GM12892 (cell line): Measurements from ENCODE around the gene ACP3.
"Not testable (repeated sequence)": the region's sequence is repeated elsewhere in the genome, so short reads cannot be mapped to it uniquely, and the experiment has no call there.

Source experiments
- DNase-seq: peaks from one replicate; pipeline ENCODE4 v3.0.0; 2011; ENCODE audit not compliant: insufficient read length
- FAIRE-seq: peaks from 2 replicates; lab custom pipeline; 2011; peaks lifted over from hg19 to GRCh38; lab: Jason Lieb, UNC
- POLR2A ChIP-seq: IDR thresholded peaks from 2 replicates; pipeline ENCODE4 v1.6.1; 2011; ENCODE audit warnings: low read depth, low read length, control low read depth
- POLR2AphosphoS5 ChIP-seq: IDR thresholded peaks from 2 replicates; pipeline ENCODE4 v1.6.1; 2011; ENCODE audit warnings: low read depth, low read length, control low read depth
- TAF1 ChIP-seq: IDR thresholded peaks from 2 replicates; pipeline ENCODE4 v1.6.1; 2011; ENCODE audit warnings: low read depth, mild to moderate bottlenecking, control low read depth, low read length, borderline replicate concordance

ACP3 gene

GRCh38 chr3:132350814-132351213 lies 33.6 kb downstream of the ACP3 start:
- DNase-seq: no peak
- no peak for FAIRE-seq
- TF ChIP-seq POLR2AphosphoS5 (no peak), POLR2A (no peak), TAF1 (no peak)

GRCh38 chr3:132351222-132351806 lies 34.1 kb downstream of the ACP3 start:
- FAIRE-seq: no peak
- no peak for DNase-seq

GRCh38 chr3:132352556-132353143 lies 35.4 kb downstream of the ACP3 start:
- TF ChIP-seq POLR2A: no peak
- TF ChIP-seq TAF1: no peak
- TF ChIP-seq POLR2AphosphoS5: no peak
- FAIRE-seq (peak; percentile 92), DNase-seq (peak; percentile 14)

More at GRCh38 chr3:132351222-132351806, 34.1 kb downstream of the ACP3 start:
- TF ChIP-seq TAF1 (no peak), POLR2AphosphoS5 (no peak), POLR2A (no peak)

GRCh38 chr3:132354916-132355702 lies 37.9 kb downstream of the ACP3 start:
- FAIRE-seq (no peak), DNase-seq (no peak)
- no peak for TF ChIP-seq POLR2A
- TF ChIP-seq TAF1: no peak

- no peak for FAIRE-seq
- TF ChIP-seq POLR2AphosphoS5 (no peak), POLR2A (no peak), TAF1 (no peak)
- DNase-seq: no peak
Observed at GRCh38 chr3:132356568-132356967, 39.4 kb downstream of the ACP3 start.

GRCh38 chr3:132360717-132361116 lies 43.5 kb downstream of the ACP3 start:
- TF ChIP-seq POLR2A (no peak), TAF1 (no peak)
- FAIRE-seq (no peak), DNase-seq (no peak)

- TF ChIP-seq POLR2AphosphoS5 (no peak), POLR2A (no peak)
- FAIRE-seq (no peak), DNase-seq (no peak)
Observed at GRCh38 chr3:132362329-132362728, 45.1 kb downstream of the ACP3 start.

- TF ChIP-seq TAF1 (no peak), POLR2AphosphoS5 (no peak), POLR2A (no peak)
- DNase-seq: no peak
- FAIRE-seq: no peak
Observed at GRCh38 chr3:132368515-132368914, 51.3 kb downstream of the ACP3 start.

GRCh38 chr3:132368962-132369361 lies 51.8 kb downstream of the ACP3 start:
- FAIRE-seq (no peak), DNase-seq (no peak)

GRCh38 chr3:132376945-132377354 lies 59.7 kb downstream of the ACP3 start:
- not testable (repeated sequence) for FAIRE-seq, DNase-seq

More at GRCh38 chr3:132368962-132369361, 51.8 kb downstream of the ACP3 start:
- TF ChIP-seq POLR2AphosphoS5: no peak
- no peak for TF ChIP-seq TAF1
- TF ChIP-seq POLR2A: no peak

- no peak for TF ChIP-seq TAF1
- no peak for TF ChIP-seq POLR2A
- TF ChIP-seq POLR2AphosphoS5: no peak
- peak; percentile 77 for FAIRE-seq
- DNase-seq: no peak
Observed at GRCh38 chr3:132378048-132378762, 61.0 kb downstream of the ACP3 start.
